GM12878 (cell line): ENCODE results near the gene GRB10. TPM values are rescaled to one million over a fixed set of nuclear protein-coding genes. Genes with fewer than 3 reads are reported as not detected.

Experiments used
- ATF3 ChIP-seq: IDR thresholded peaks from 2 replicates; pipeline ENCODE4 v1.6.1; 2011; ENCODE audit warnings: low read depth, mild to moderate bottlenecking, low read length, moderate library complexity, borderline replicate concordance; ENCODE audit errors: extremely low read depth
- BRCA1 ChIP-seq: IDR thresholded peaks from 2 replicates; pipeline ENCODE4 v1.6.1; 2011; ENCODE audit warnings: low read depth, low read length, improper control_type of control experiment
- CUX1 ChIP-seq: IDR thresholded peaks from 2 replicates; pipeline ENCODE4 v1.6.1; 2012; ENCODE audit warnings: improper control_type of control experiment, low read depth, low read length; ENCODE audit not compliant: insufficient replicate concordance
- RAD51 ChIP-seq: fragments of 450-650 bp; IDR thresholded peaks from 2 replicates; pipeline ENCODE4 v1.6.1; 2016; ENCODE audit warnings: moderate library complexity, mild to moderate bottlenecking, inconsistent platforms
- RBBP5 ChIP-seq: fragments of 200-600 bp; sonication (generic); conservative IDR thresholded peaks from 2 replicates; pipeline ENCODE4 v1.6.1; 2016
- RFX5 ChIP-seq: IDR thresholded peaks from 2 replicates; pipeline ENCODE4 v1.6.1; 2011; ENCODE audit warnings: low read depth, low read length, improper control_type of control experiment
- SP1 ChIP-seq: IDR thresholded peaks from one replicate; pipeline ENCODE4 v1.6.1; 2011; ENCODE audit warnings: low read depth, low read length
- STAT3 ChIP-seq: IDR thresholded peaks from 2 replicates; pipeline ENCODE4 v1.6.1; 2011; ENCODE audit warnings: low read depth, low read length, improper control_type of control experiment
- ZBTB4 ChIP-seq: fragments of 450-650 bp; formaldehyde crosslinking; IDR thresholded peaks from 2 replicates; pipeline ENCODE4 v1.4.0; 2022; ENCODE audit warnings: mild to moderate bottlenecking, moderate library complexity
- polyA plus RNA-seq, 11 experiments: library from polyadenylated mRNA; depleted of rRNA in 4 of 11; unstranded in 6 of 11; stranded (reverse) in 5 of 11; fragments of >200 nt; fragmentation: Nextera tagmentation in 4 of 11; fragmentation: Illumina TruSeq in 1 of 11; extraction: Ambion mirVana in 4 of 11; extraction: Trizol in 1 of 11; gene quantifications; 1 replicate in 1 of 11; 2 replicates in 10 of 11; pipeline versions ENCODE4 v1.2.1 to v1.2.3, GENCODE V29; 2011 to 2016; ENCODE audit warnings: inconsistent platforms in 2 of 11, missing spikeins in 2 of 11, low read depth in 1 of 11
- total RNA-seq, 4 experiments: library from RNA; depleted of rRNA in 3 of 4; stranded (reverse); fragments of >200 nt in 3 of 4; fragmentation: Illumina TruSeq in 1 of 4; extraction: Trizol in 1 of 4; gene quantifications; 2 replicates each; pipeline versions ENCODE4 v1.2.1 to v1.2.3, GENCODE V29; 2013 to 2021

GRB10 gene
- total and polyA plus RNA-seq, 10 of the 15 experiments (the other 5 are each of a cell fraction or from before 2014, with no cell fraction given): 0.04 to 0.33 TPM; not detected in 8

- TF ChIP-seq ZBTB4 (CRISPR knock-in tag) (no peak), BRCA1 (no peak), RBBP5 (no peak), CUX1 (no peak), RAD51 (no peak), ATF3 (no peak), SP1 (no peak), RFX5 (no peak), STAT3 (no peak)
Observed at GRCh38 chr7:50660830-50661175, 121.9 kb downstream of the GRB10 start (continued).
